ENCODE data around the gene NR1I3. TPM values are rescaled to one million over a fixed set of nuclear protein-coding genes. Genes with fewer than 3 reads are reported as not detected.

NR1I3 gene
- not detected for polyA plus RNA-seq (2012; ENCODE audit: missing spikeins)

- no peak for FAIRE-seq
- no peak for DNase-seq (ENCODE audit: insufficient read length)
- TF ChIP-seq TAF1 (IDR thresholded peaks at IDR 0.05; ENCODE audit: borderline replicate concordance, low read depth, low read length) = no peak
- TF ChIP-seq POLR2A (IDR thresholded peaks at IDR 0.05; ENCODE audit: low read depth, low read length) = no peak
- TF ChIP-seq POLR2AphosphoS5 (IDR thresholded peaks at IDR 0.05; ENCODE audit: low read depth, low read length) = no peak
Observed at GRCh38 chr1:161238039-161238473, at the start of gene NR1I3. NR1I3 (minus strand) TSS chr1:161238203; CDS start chr1:161236565, 1,638 bp downstream.

GRCh38 chr1:161287482-161288054 lies 49.6 kb upstream of the NR1I3 start:
- FAIRE-seq (no peak), DNase-seq (ENCODE audit: insufficient read length) (no peak)
- no peak for TF ChIP-seq TAF1 (IDR thresholded peaks at IDR 0.05; ENCODE audit: borderline replicate concordance, low read depth, low read length)
- no peak for TF ChIP-seq POLR2A (IDR thresholded peaks at IDR 0.05; ENCODE audit: low read depth, low read length)
- no peak for TF ChIP-seq POLR2AphosphoS5 (IDR thresholded peaks at IDR 0.05; ENCODE audit: low read depth, low read length)

- TF ChIP-seq POLR2A (IDR thresholded peaks at IDR 0.05; ENCODE audit: low read depth, low read length) (no peak), TAF1 (IDR thresholded peaks at IDR 0.05; ENCODE audit: borderline replicate concordance, low read depth, low read length) (no peak), POLR2AphosphoS5 (IDR thresholded peaks at IDR 0.05; ENCODE audit: low read depth, low read length) (no peak)
- no peak for FAIRE-seq
- no peak for DNase-seq (ENCODE audit: insufficient read length)
Observed at GRCh38 chr1:161285521-161285920, 47.5 kb upstream of the NR1I3 start.

GRCh38 chr1:161285113-161285512 lies 47.1 kb upstream of the NR1I3 start:
- DNase-seq (ENCODE audit: insufficient read length) (no peak), FAIRE-seq (no peak)
- TF ChIP-seq POLR2A (IDR thresholded peaks at IDR 0.05; ENCODE audit: low read depth, low read length) (no peak), POLR2AphosphoS5 (IDR thresholded peaks at IDR 0.05; ENCODE audit: low read depth, low read length) (no peak), TAF1 (IDR thresholded peaks at IDR 0.05; ENCODE audit: borderline replicate concordance, low read depth, low read length) (no peak)

GRCh38 chr1:161282991-161283390 lies 45.0 kb upstream of the NR1I3 start:
- no peak for FAIRE-seq
- DNase-seq (ENCODE audit: insufficient read length) = no peak
- no peak for TF ChIP-seq TAF1 (IDR thresholded peaks at IDR 0.05; ENCODE audit: borderline replicate concordance, low read depth, low read length)
- no peak for TF ChIP-seq POLR2AphosphoS5 (IDR thresholded peaks at IDR 0.05; ENCODE audit: low read depth, low read length)

GRCh38 chr1:161274874-161275273 lies 36.9 kb upstream of the NR1I3 start:
- FAIRE-seq = no peak
- TF ChIP-seq POLR2AphosphoS5 (IDR thresholded peaks at IDR 0.05; ENCODE audit: low read depth, low read length) (no peak), TAF1 (IDR thresholded peaks at IDR 0.05; ENCODE audit: borderline replicate concordance, low read depth, low read length) (no peak), POLR2A (IDR thresholded peaks at IDR 0.05; ENCODE audit: low read depth, low read length) (no peak)

GRCh38 chr1:161273402-161273801 lies 35.4 kb upstream of the NR1I3 start:
- TF ChIP-seq POLR2AphosphoS5 (IDR thresholded peaks at IDR 0.05; ENCODE audit: low read depth, low read length) (no peak), TAF1 (IDR thresholded peaks at IDR 0.05; ENCODE audit: borderline replicate concordance, low read depth, low read length) (no peak), POLR2A (IDR thresholded peaks at IDR 0.05; ENCODE audit: low read depth, low read length) (no peak)
- FAIRE-seq (no peak), DNase-seq (ENCODE audit: insufficient read length) (no peak)

More at GRCh38 chr1:161274874-161275273, 36.9 kb upstream of the NR1I3 start:
- DNase-seq (ENCODE audit: insufficient read length) = no peak

- TF ChIP-seq POLR2A (IDR thresholded peaks at IDR 0.05; ENCODE audit: low read depth, low read length) = no peak
- TF ChIP-seq POLR2AphosphoS5 (IDR thresholded peaks at IDR 0.05; ENCODE audit: low read depth, low read length) = no peak
- TF ChIP-seq TAF1 (IDR thresholded peaks at IDR 0.05; ENCODE audit: borderline replicate concordance, low read depth, low read length) = no peak
- FAIRE-seq (no peak), DNase-seq (ENCODE audit: insufficient read length) (no peak)
Observed at GRCh38 chr1:161267321-161267720, 29.3 kb upstream of the NR1I3 start.

GRCh38 chr1:161266836-161267235 lies 28.8 kb upstream of the NR1I3 start:
- DNase-seq (ENCODE audit: insufficient read length) = no peak
- TF ChIP-seq POLR2A (IDR thresholded peaks at IDR 0.05; ENCODE audit: low read depth, low read length) = no peak
- no peak for TF ChIP-seq POLR2AphosphoS5 (IDR thresholded peaks at IDR 0.05; ENCODE audit: low read depth, low read length)
- TF ChIP-seq TAF1 (IDR thresholded peaks at IDR 0.05; ENCODE audit: borderline replicate concordance, low read depth, low read length) = no peak
- no peak for FAIRE-seq

- TF ChIP-seq POLR2A (IDR thresholded peaks at IDR 0.05; ENCODE audit: low read depth, low read length) (no peak), TAF1 (IDR thresholded peaks at IDR 0.05; ENCODE audit: borderline replicate concordance, low read depth, low read length) (no peak), POLR2AphosphoS5 (IDR thresholded peaks at IDR 0.05; ENCODE audit: low read depth, low read length) (no peak)
- no peak for FAIRE-seq
- no peak for DNase-seq (ENCODE audit: insufficient read length)
Observed at GRCh38 chr1:161266202-161266601, 28.2 kb upstream of the NR1I3 start.

GRCh38 chr1:161265305-161265704 lies 27.3 kb upstream of the NR1I3 start:
- FAIRE-seq (no peak), DNase-seq (ENCODE audit: insufficient read length) (no peak)
- TF ChIP-seq TAF1 (IDR thresholded peaks at IDR 0.05; ENCODE audit: borderline replicate concordance, low read depth, low read length) (no peak), POLR2AphosphoS5 (IDR thresholded peaks at IDR 0.05; ENCODE audit: low read depth, low read length) (no peak), POLR2A (IDR thresholded peaks at IDR 0.05; ENCODE audit: low read depth, low read length) (no peak)

Measured in GM12892 (cell line).